Endothelial cell of umbilical vein (primary cell): Measurements from ENCODE around the gene MDN1. TPM values are rescaled to one million over a fixed set of nuclear protein-coding genes. Genes with fewer than 3 reads are reported as not detected.

Source experiments
- BruUV-seq: library from RNA; stranded (reverse); fragments of 400-500 nt; replicated peaks from 2 replicates; lab custom pipeline; 2021; lab: Mats Ljungman, UMichigan
- CTCF ChIA-PET: fragments of 300-600, 350-600 bp; sonication (Branson Sonifier 250); formaldehyde crosslinking; loops from one replicate; lab custom pipeline; 2021; ENCODE audit warnings: antibody characterized with exemption, inconsistent platforms; lab: Charles Lee
- POLR2A ChIA-PET: fragments of 300-600, 350-600 bp; sonication (Branson Sonifier 250); formaldehyde crosslinking; loops from one replicate; lab custom pipeline; 2021; ENCODE audit warnings: antibody characterized with exemption, inconsistent platforms; lab: Charles Lee
- DNase-seq: peaks from one replicate; pipeline ENCODE4 v3.0.0-alpha.2; 2011; ENCODE audit warnings: low read depth, low spot score
- FAIRE-seq: peaks from 2 replicates; lab custom pipeline; 2011; peaks lifted over from hg19 to GRCh38; lab: Jason Lieb, UNC
- H2AFZ ChIP-seq: 2 replicates; pipeline ENCODE4 v1.6.0; 2012; ENCODE audit warnings: low read depth, low read length, control low read depth, inconsistent platforms
- H3K27ac ChIP-seq: 2 replicates; pipeline ENCODE4 v1.5.1; 2011; ENCODE audit warnings: low read depth, mild to moderate bottlenecking, control low read depth, low read length, moderate library complexity; ENCODE audit not compliant: insufficient read depth
- H3K27me3 ChIP-seq, 2 experiments: 2 replicates each; pipeline versions ENCODE4 v1.6.0 to v1.6.1; 2011; ENCODE audit warnings: low read length in 2 of 2, mixed read lengths in 1 of 2; ENCODE audit not compliant: control insufficient read depth in 2 of 2, insufficient read depth in 2 of 2
- H3K36me3 ChIP-seq, 2 experiments: 2 replicates in 1 of 2; 3 replicates in 1 of 2; pipeline ENCODE4 v1.5.1; 2011; ENCODE audit warnings: low read length in 2 of 2, mild to moderate bottlenecking in 1 of 2, moderate library complexity in 1 of 2; ENCODE audit not compliant: control insufficient read depth in 2 of 2, insufficient read depth in 2 of 2; ENCODE audit errors: extremely low read depth in 1 of 2
- H3K4me1 ChIP-seq: 3 replicates; pipeline ENCODE4 v1.5.1; 2011; ENCODE audit warnings: mild to moderate bottlenecking, low read length; ENCODE audit not compliant: control insufficient read depth, insufficient read depth; ENCODE audit errors: extremely low read depth
- H3K4me2 ChIP-seq: 2 replicates; pipeline ENCODE4 v1.6.1; 2011; ENCODE audit warnings: low read length, control low read depth, mixed read lengths; ENCODE audit not compliant: insufficient read depth
- H3K4me3 ChIP-seq, 3 experiments: fragments of 200-600 bp in 1 of 3; sonication (generic), shearing (Covaris generic) in 1 of 3; replicated peaks in 1 of 3; 2 replicates each; pipeline ENCODE4 v1.5.1; 2011 to 2016; ENCODE audit warnings: control low read depth in 3 of 3, low read length in 3 of 3, mild to moderate bottlenecking in 2 of 3, inconsistent platforms in 1 of 3, low read depth in 1 of 3, moderate library complexity in 1 of 3; ENCODE audit not compliant: insufficient read depth in 1 of 3
- H3K79me2 ChIP-seq: 2 replicates; pipeline ENCODE4 v1.6.0; 2012; ENCODE audit warnings: low read length, inconsistent platforms; ENCODE audit not compliant: control insufficient read depth, insufficient read depth
- H3K9ac ChIP-seq: replicated peaks from 2 replicates; pipeline ENCODE3; 2011; ENCODE audit warnings: low read length, control low read depth; ENCODE audit not compliant: insufficient read depth; ENCODE audit errors: extremely low read depth
- H3K9me1 ChIP-seq: replicated peaks from 3 replicates; pipeline ENCODE4 v1.6.0; 2011; ENCODE audit warnings: mild to moderate bottlenecking, low read length; ENCODE audit not compliant: control insufficient read depth, insufficient read depth; ENCODE audit errors: extremely low read depth
- H3K9me3 ChIP-seq: replicated peaks from 2 replicates; pipeline ENCODE4 v1.5.1; 2012; ENCODE audit warnings: low read length, inconsistent platforms; ENCODE audit not compliant: control insufficient read depth, insufficient read depth
- H4K20me1 ChIP-seq: replicated peaks from 2 replicates; pipeline ENCODE3; 2011; ENCODE audit warnings: mild to moderate bottlenecking, low read length; ENCODE audit not compliant: control insufficient read depth, insufficient read depth; ENCODE audit errors: extremely low read depth
- EZH2 ChIP-seq: IDR thresholded peaks from 2 replicates; pipeline ENCODE4 v1.6.1; 2012; ENCODE audit warnings: borderline replicate concordance, low read depth, mild to moderate bottlenecking, moderate library complexity, low read length, inconsistent platforms; ENCODE audit not compliant: severe bottlenecking
- FOS ChIP-seq: IDR thresholded peaks from 2 replicates; pipeline ENCODE4 v1.6.1; 2011; ENCODE audit warnings: mild to moderate bottlenecking, low read length, moderate library complexity, borderline replicate concordance; ENCODE audit not compliant: insufficient read depth
- GATA2 ChIP-seq: IDR thresholded peaks from 2 replicates; pipeline ENCODE4 v1.7.0; 2011; ENCODE audit warnings: low read depth, mild to moderate bottlenecking, moderate library complexity, mixed read lengths, low read length; ENCODE audit not compliant: insufficient read length, insufficient read depth
- JUN ChIP-seq: IDR thresholded peaks from 2 replicates; pipeline ENCODE4 v1.6.1; 2011; ENCODE audit warnings: borderline replicate concordance, low read depth; ENCODE audit not compliant: insufficient read length, insufficient read depth
- MYC ChIP-seq: IDR thresholded peaks from one replicate; pipeline ENCODE4 v1.6.1; 2011; ENCODE audit warnings: mild to moderate bottlenecking, low read depth, low read length
- POLR2A ChIP-seq: IDR thresholded peaks from 2 replicates; pipeline ENCODE4 v1.6.1; 2012; ENCODE audit warnings: low read depth, mild to moderate bottlenecking, control low read depth, low read length
- POLR2AphosphoS5 ChIP-seq: IDR thresholded peaks from 2 replicates; pipeline ENCODE4 v1.6.1; 2012; ENCODE audit warnings: low read depth, mild to moderate bottlenecking, control low read depth, low read length, moderate library complexity; ENCODE audit not compliant: insufficient read depth
- dilution Hi-C: fragments of 300-500 bp; cut with MboI; formaldehyde crosslinking; loops from one replicate; pipeline ENCODE4 v1.15.0; 2019; ENCODE audit warnings: low sequenced_read_pairs; ENCODE audit not compliant: extremely low pct_ligation_motif_present
- intact Hi-C: fragments of 100-400 bp; cut with micrococcal nuclease; formaldehyde crosslinking; loops from one replicate; pipeline ENCODE4 v1.10.0; 2022
- polyA plus RNA-seq, 4 experiments: library from polyadenylated mRNA; depleted of rRNA in 3 of 4; stranded (reverse) in 3 of 4; unstranded in 1 of 4; fragments of >200 nt; gene quantifications; 2 replicates each; pipeline versions ENCODE4 v1.2.1 to v1.2.3, GENCODE V29; 2011 to 2012; ENCODE audit warnings: missing spikeins in 1 of 4
- total RNA-seq: library from RNA; stranded (reverse); gene quantifications from 2 replicates; pipeline ENCODE4 v1.2.3, GENCODE V29; 2021
- TF ChIP-seq, protein P1 (sequence below), 2 donors: IDR thresholded peaks; 1 replicate in 1 of 2; 2 replicates in 1 of 2; pipeline ENCODE4 v1.5.1; 2011; ENCODE audit warnings: low read length in 2 of 2, mild to moderate bottlenecking in 2 of 2, moderate library complexity in 2 of 2, control low read depth in 1 of 2, inconsistent platforms in 1 of 2, low read depth in 1 of 2; ENCODE audit not compliant: insufficient read depth in 1 of 2; ENCODE audit errors: extremely low read depth in 1 of 2
- TF ChIP-seq, protein P2 (sequence below): IDR thresholded peaks from 2 replicates; pipeline ENCODE4 v1.6.1; 2011; ENCODE audit not compliant: insufficient read depth, insufficient read length

MDN1 gene
- total and polyA plus RNA-seq, 2 donors (not counting 3 experiments of a cell fraction or from before 2014, with no cell fraction given): 9.2 to 39.6 TPM

DNA sequence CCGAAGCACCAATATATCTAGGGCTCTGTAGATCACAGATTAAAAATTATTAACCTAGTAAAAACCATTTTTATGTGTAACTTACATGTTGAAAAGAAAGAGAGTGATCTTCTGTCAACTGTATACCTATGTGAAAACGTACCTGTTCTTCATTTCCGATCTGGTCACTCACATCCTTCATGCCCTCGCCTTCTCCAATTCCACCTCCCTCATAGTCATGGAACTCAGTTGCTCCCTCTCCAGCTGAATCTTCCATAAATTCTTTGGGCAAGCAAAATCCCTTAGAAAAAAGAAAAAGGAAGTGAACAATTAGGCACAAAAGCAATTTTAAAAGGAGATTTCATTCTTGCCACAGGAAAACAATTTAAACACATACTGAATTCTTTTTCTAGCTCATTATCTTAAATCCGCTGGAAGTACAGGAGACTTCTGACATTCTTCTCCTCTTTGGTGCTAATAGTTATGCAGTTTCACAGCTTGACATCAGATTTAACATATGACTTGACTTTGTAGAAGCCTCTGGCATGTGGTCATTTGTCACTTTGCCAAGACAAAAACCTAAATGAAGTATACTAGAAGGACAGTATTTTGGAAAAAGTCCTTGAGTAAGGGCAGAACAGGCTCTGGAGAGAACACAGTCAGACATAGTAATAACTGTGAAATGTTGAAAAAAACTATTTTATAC lies 151.6 kb downstream of the MDN1 start:
- H2AFZ ChIP-seq: no peak overlapping the region
- peaks cover 9 to 20% of the 10 kb centered on the region in 2 experiments for H3K36me3 ChIP-seq
- H3K27ac ChIP-seq: no peak overlapping the region
- H4K20me1 ChIP-seq: no peaks in the 10 kb centered on the region
- CTCF ChIA-PET: no interaction called here
- no peaks in the 10 kb centered on the region for H3K4me1 ChIP-seq
- no peak overlapping the region for H3K4me3 ChIP-seq
- H3K27me3 ChIP-seq: no peaks in the 10 kb centered on the region
- POLR2A ChIA-PET: no interaction called here
- dilution Hi-C loops (no loop called here), intact Hi-C loops (no loop called here)
- TF ChIP-seq MYC (no peak), POLR2A (no peak), POLR2AphosphoS5 (no peak), EZH2 (no peak), FOS (no peak), JUN (no peak), GATA2 (no peak)
- TF ChIP-seq, protein P1, sequence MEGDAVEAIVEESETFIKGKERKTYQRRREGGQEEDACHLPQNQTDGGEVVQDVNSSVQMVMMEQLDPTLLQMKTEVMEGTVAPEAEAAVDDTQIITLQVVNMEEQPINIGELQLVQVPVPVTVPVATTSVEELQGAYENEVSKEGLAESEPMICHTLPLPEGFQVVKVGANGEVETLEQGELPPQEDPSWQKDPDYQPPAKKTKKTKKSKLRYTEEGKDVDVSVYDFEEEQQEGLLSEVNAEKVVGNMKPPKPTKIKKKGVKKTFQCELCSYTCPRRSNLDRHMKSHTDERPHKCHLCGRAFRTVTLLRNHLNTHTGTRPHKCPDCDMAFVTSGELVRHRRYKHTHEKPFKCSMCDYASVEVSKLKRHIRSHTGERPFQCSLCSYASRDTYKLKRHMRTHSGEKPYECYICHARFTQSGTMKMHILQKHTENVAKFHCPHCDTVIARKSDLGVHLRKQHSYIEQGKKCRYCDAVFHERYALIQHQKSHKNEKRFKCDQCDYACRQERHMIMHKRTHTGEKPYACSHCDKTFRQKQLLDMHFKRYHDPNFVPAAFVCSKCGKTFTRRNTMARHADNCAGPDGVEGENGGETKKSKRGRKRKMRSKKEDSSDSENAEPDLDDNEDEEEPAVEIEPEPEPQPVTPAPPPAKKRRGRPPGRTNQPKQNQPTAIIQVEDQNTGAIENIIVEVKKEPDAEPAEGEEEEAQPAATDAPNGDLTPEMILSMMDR (IDR thresholded peaks at IDR 0.05; ENCODE audit: extremely low read depth in 1 of 2, insufficient read depth in 1 of 2, low read depth in 1 of 2, low read length in 2 of 2): no peak
- TF ChIP-seq, protein P2, sequence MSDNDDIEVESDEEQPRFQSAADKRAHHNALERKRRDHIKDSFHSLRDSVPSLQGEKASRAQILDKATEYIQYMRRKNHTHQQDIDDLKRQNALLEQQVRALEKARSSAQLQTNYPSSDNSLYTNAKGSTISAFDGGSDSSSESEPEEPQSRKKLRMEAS: no peak
- H3K9me1 ChIP-seq: no peaks in the 10 kb centered on the region
- H3K9ac ChIP-seq: no peak overlapping the region
- DNase-seq (peak; percentile 6), FAIRE-seq (peak; percentile 40)
- no TSS peak for BruUV-seq
- H3K9me3 ChIP-seq: no peaks in the 10 kb centered on the region
- no peak overlapping the region for H3K4me2 ChIP-seq
- no peaks in the 10 kb centered on the region for H3K79me2 ChIP-seq
